HepG2 (cell line): ENCODE measurements around the gene OBSL1. TPM values are rescaled to one million over a fixed set of nuclear protein-coding genes. Genes with fewer than 3 reads are reported as not detected.

Source experiments
- ATAC-seq: fragments of 200-7000 bp; cut with Tn5 transposase; 3 replicates; pipeline ENCODE4 v1.9.1; 2020; ENCODE audit warnings: mild to moderate bottlenecking, moderate library complexity
- BruUV-seq: library from RNA; stranded (reverse); fragments of 400-500 nt; replicated peaks from 2 replicates; lab custom pipeline; 2021; lab: Mats Ljungman, UMichigan
- CTCF ChIA-PET: fragments of 300-600 bp; formaldehyde crosslinking; extraction: SDS; loops from one replicate; lab custom pipeline; 2021; ENCODE audit warnings: low total read pairs, inconsistent platforms, low intra/inter-chr PET ratio; lab: Yijun Ruan, JAX
- POLR2A ChIA-PET: fragments of 350-600 bp; sonication (Branson Sonifier 250); formaldehyde crosslinking; loops from one replicate; lab custom pipeline; 2020; ENCODE audit warnings: antibody characterized with exemption, inconsistent platforms; lab: Yijun Ruan, JAX
- DNase-seq: peaks from one replicate; pipeline ENCODE4 v3.0.0-alpha.2; 2015; ENCODE audit warnings: low spot score
- FAIRE-seq: peaks from 3 replicates; lab custom pipeline; 2011; peaks lifted over from hg19 to GRCh38; lab: Jason Lieb, UNC
- H2AFZ ChIP-seq: one replicate; pipeline ENCODE4 v1.6.1; 2011; ENCODE audit warnings: low read length, inconsistent platforms
- H3K27ac ChIP-seq: fragments of 300-600 bp; 3 replicates; pipeline ENCODE4 v1.8.0; 2011; ENCODE audit warnings: mixed run types, mild to moderate bottlenecking, mixed read lengths, low read length, inconsistent platforms; ENCODE audit not compliant: insufficient read depth; ENCODE audit errors: extremely low read length
- H3K27me3 ChIP-seq, 2 experiments: fragments of 200-600 bp in 1 of 2; 2 replicates in 1 of 2; 3 replicates in 1 of 2; pipeline versions ENCODE4 v1.6.0 to v1.8.0; 2011; ENCODE audit warnings: low read length in 2 of 2, mild to moderate bottlenecking in 2 of 2, moderate library complexity in 2 of 2, inconsistent platforms in 1 of 2; ENCODE audit not compliant: insufficient read depth in 2 of 2, control insufficient read depth in 1 of 2
- H3K36me3 ChIP-seq, 2 experiments: fragments of 200-600 bp in 1 of 2; replicated peaks in 1 of 2; 2 replicates in 1 of 2; 3 replicates in 1 of 2; pipeline versions ENCODE4 v1.5.1 to v1.8.0; 2011; ENCODE audit warnings: low read length in 2 of 2, inconsistent platforms in 1 of 2; ENCODE audit not compliant: insufficient read depth in 2 of 2, control insufficient read depth in 1 of 2
- H3K4me1 ChIP-seq: 2 replicates; pipeline ENCODE4 v1.5.1; 2012; ENCODE audit warnings: low read length, inconsistent platforms; ENCODE audit not compliant: insufficient read depth
- H3K4me2 ChIP-seq: 2 replicates; pipeline ENCODE4 v1.6.0; 2011; ENCODE audit warnings: low read depth, low read length, inconsistent platforms
- H3K4me3 ChIP-seq, 3 experiments: fragments of 200-600 bp in 1 of 3; sonication (generic), shearing (Covaris generic) in 1 of 3; replicated peaks in 1 of 3; 2 replicates each; pipeline ENCODE4 v1.5.1; 2011 to 2016; ENCODE audit warnings: low read length in 3 of 3, inconsistent platforms in 2 of 3, low read depth in 2 of 3, mild to moderate bottlenecking in 2 of 3, control low read depth in 1 of 3, mixed read lengths in 1 of 3; ENCODE audit not compliant: insufficient read depth in 1 of 3
- H3K79me2 ChIP-seq: one replicate; pipeline ENCODE4 v1.6.1; 2011; ENCODE audit warnings: low read length, inconsistent platforms; ENCODE audit not compliant: insufficient read depth
- H3K9ac ChIP-seq: 2 replicates; pipeline ENCODE4 v1.6.0; 2011; ENCODE audit warnings: mild to moderate bottlenecking, low read depth, low read length, inconsistent platforms; ENCODE audit not compliant: insufficient read depth
- H3K9me3 ChIP-seq: 2 replicates; pipeline ENCODE4 v1.5.1; 2012; ENCODE audit warnings: mild to moderate bottlenecking, low read length
- H4K20me1 ChIP-seq: 2 replicates; pipeline ENCODE4 v1.6.0; 2011; ENCODE audit warnings: inconsistent platforms, mild to moderate bottlenecking, low read length, moderate library complexity; ENCODE audit not compliant: insufficient read depth
- AGO2 ChIP-seq: fragments of 200-400 bp; formaldehyde crosslinking; optimal IDR thresholded peaks from 2 replicates; pipeline ENCODE3; 2017; ENCODE audit warnings: mild to moderate bottlenecking, low read depth, low read length, moderate library complexity
- FOXA1 ChIP-seq, 2 experiments: fragments of 450-650 bp in 1 of 2; sonication (generic) in 1 of 2; formaldehyde crosslinking in 1 of 2; IDR thresholded peaks; 2 replicates each; pipeline versions ENCODE4 v1.4.0 to v1.6.1; 2016 to 2020; ENCODE audit warnings: missing genetic modification reagents in 1 of 2
- FOXJ3 ChIP-seq: sonication (generic); formaldehyde crosslinking; IDR thresholded peaks from 2 replicates; pipeline ENCODE4 v1.4.0; 2020; ENCODE audit warnings: missing genetic modification reagents, mild to moderate bottlenecking, borderline replicate concordance
- MXD4 ChIP-seq: IDR thresholded peaks from 2 replicates; pipeline ENCODE4 v1.6.1; 2016; ENCODE audit warnings: mild to moderate bottlenecking, missing biosample characterization, missing genetic modification reagents
- RBFOX2 ChIP-seq: fragments of 200-400 bp; formaldehyde crosslinking; IDR thresholded peaks from 2 replicates; pipeline ENCODE4 v1.6.1; 2017; ENCODE audit warnings: low read depth, mild to moderate bottlenecking, low read length
- ZNF282 ChIP-seq: fragments of 450-650 bp; IDR thresholded peaks from 2 replicates; pipeline ENCODE4 v1.6.1; 2018; ENCODE audit not compliant: partially characterized antibody
- ZNF331 ChIP-seq: sonication (generic); formaldehyde crosslinking; IDR thresholded peaks from 2 replicates; pipeline ENCODE4 v1.4.0; 2020; ENCODE audit warnings: missing genetic modification reagents
- ZNF333 ChIP-seq: sonication (generic); formaldehyde crosslinking; IDR thresholded peaks from 2 replicates; pipeline ENCODE4 v1.4.0; 2020; ENCODE audit warnings: mild to moderate bottlenecking, missing genetic modification reagents, borderline replicate concordance
- ZNF33A ChIP-seq: sonication (generic); formaldehyde crosslinking; IDR thresholded peaks from 2 replicates; pipeline ENCODE4 v1.5.1; 2020; ENCODE audit warnings: missing genetic modification reagents, mild to moderate bottlenecking, moderate library complexity, borderline replicate concordance
- ZNF431 ChIP-seq: sonication (generic); formaldehyde crosslinking; IDR thresholded peaks from 2 replicates; pipeline ENCODE4 v1.9.0; 2022; ENCODE audit warnings: missing genetic modification reagents, low read depth, mild to moderate bottlenecking, borderline replicate concordance
- ZNF747 ChIP-seq: sonication (generic); formaldehyde crosslinking; IDR thresholded peaks from 2 replicates; pipeline ENCODE4 v1.8.1; 2023; ENCODE audit warnings: missing genetic modification reagents, mild to moderate bottlenecking, borderline replicate concordance
- WGBS: methylation state at CpG from one replicate; pipeline ENCODE4 v1.1.6; 2017; ENCODE audit warnings: low lambda C conversion rate; 5-methylcytosine and 5-hydroxymethylcytosine counted together
- in situ Hi-C: cut with HindIII; loops from 2 replicates; pipeline ENCODE4 v1.10.0; 2017; ENCODE audit warnings: low pct_unique_long_range_greater_than_20kb; ENCODE audit not compliant: extremely low pct_ligation_motif_present
- intact Hi-C: fragments of 100-400 bp; cut with micrococcal nuclease; formaldehyde crosslinking; loops from one replicate; pipeline ENCODE4 v1.10.0; 2022; ENCODE audit not compliant: unreplicated experiment
- polyA plus RNA-seq, 8 experiments: library from polyadenylated mRNA; depleted of rRNA in 3 of 8; stranded (reverse) in 7 of 8; unstranded in 1 of 8; fragments of >200 nt; fragmentation: Illumina TruSeq in 4 of 8; extraction: Trizol in 4 of 8; gene quantifications; 2 replicates each; pipeline versions ENCODE4 v1.2.1 to v1.2.3, GENCODE V29; 2011 to 2016; ENCODE audit warnings: low read depth in 4 of 8, missing spikeins in 1 of 8, mixed read lengths in 1 of 8; ENCODE audit not compliant: insufficient read depth in 1 of 8
- total RNA-seq, 5 experiments: library from RNA; depleted of rRNA; stranded (reverse); fragments of >200 nt; fragmentation: Illumina TruSeq; extraction: Trizol; gene quantifications; 2 replicates each; pipeline ENCODE4 v1.2.3, GENCODE V29; 2016; ENCODE audit warnings: low read depth in 1 of 5
- TF ChIP-seq, protein P1 (sequence below): fragments of 450-650 bp; IDR thresholded peaks from 2 replicates; pipeline ENCODE4 v1.6.1; 2016

The OBSL1 gene
- total and polyA plus RNA-seq, 2 of the 13 experiments (the other 11 are each of a cell fraction or from before 2014, with no cell fraction given): 86.7 to 218 TPM

DNA sequence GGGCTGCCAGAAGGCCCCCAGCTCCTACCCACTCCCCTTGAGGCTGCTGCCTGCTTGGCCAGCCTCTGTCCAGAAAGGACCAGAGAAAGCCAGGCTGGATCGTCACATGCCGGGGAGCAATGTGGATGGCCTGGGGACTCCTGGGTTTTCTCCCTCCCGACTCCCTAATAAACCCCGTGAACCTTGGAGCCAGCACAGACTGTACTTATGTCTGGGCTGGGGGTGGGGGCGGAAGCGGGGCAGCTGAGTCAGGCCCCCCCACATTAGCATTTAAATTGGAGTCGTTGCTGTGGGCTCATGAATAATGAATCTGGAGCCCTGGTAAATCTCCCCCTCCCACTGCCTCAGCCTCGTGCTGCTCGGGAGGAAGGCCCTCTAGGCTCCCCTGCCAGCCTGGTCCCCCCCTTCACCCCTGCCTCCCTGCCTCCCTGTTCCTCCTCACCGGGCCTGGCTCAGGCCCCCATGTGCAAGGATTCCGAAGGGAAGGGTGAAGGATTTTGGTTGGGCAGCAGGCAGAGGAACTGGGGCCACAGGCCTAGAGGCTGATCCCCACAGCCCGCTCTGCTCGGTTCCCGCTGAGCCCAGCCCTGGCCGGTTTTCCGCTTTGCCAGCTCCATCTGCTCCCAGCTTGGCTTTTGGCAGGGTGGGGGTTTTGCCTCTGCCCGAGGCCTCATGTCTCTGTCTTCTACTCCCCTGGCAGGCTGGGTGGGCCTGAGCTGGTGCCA, 64.4 kb downstream of the OBSL1 start (continued):
- TF ChIP-seq ZNF431 (no peak), ZNF747 (no peak), MXD4 (CRISPR knock-in tag) (no peak), ZNF282 (no peak), ZNF33A (CRISPR knock-in tag) (no peak), FOXJ3 (CRISPR knock-in tag) (no peak), ZNF331 (CRISPR knock-in tag) (0 out of 2 replicates have a peak, but pooled peaks have one; percentile 41), AGO2 (peak; percentile 73), ZNF333 (CRISPR knock-in tag) (no peak), FOXA1 (IDR thresholded peaks at IDR 0.05) (no peak), FOXA1 (CRISPR knock-in tag; IDR thresholded peaks at IDR 0.05) (no peak)

DNA sequence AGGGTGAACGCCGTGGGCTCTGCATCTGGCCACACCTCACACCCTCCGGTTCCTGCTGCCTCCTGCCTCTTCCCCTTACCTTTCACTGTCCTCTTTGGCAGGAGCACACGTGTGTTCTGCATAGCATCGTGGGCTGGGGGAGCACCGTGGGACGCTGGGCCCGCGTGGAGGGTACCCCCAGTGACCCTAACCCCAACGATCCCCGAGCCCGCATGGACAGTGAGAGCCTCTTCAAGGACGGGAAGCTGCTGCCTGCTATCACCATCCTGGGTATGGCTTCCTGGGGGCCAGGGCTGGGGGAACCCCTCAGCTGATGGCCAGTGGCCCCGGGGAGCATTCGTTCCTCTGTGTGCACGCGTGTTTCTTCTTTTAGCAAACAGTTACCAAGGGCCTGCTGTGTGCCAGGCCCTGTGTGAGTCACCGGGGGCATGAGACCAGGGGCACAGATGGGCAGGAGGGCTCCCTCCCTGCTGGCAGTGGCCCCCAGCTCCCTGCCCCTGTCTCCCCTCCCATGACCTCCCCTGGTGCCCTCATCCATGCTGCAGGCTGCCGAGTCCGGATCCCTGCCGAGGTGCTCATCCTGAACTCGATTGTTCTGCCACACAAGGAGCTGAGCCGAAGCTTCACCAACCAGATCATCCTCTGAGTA, 65.1 kb downstream of the OBSL1 start:
- Histone ChIP-seq H3K79me2 (no peaks in the 10 kb centered on the region), H3K9me3 (no peaks in the 10 kb centered on the region), H2AFZ (no peak overlapping the region), H3K27ac (no peak overlapping the region), H3K36me3 (peaks cover 15 to 29% of the 10 kb centered on the region in 2 experiments), H4K20me1 (no peaks in the 10 kb centered on the region), H3K4me3 (no peak overlapping the region), H3K9ac (no peak overlapping the region), H3K27me3 (peaks cover 0 to 5% of the 10 kb centered on the region in 2 experiments; a peak in 3 of 5 replicates), H3K4me2 (no peak overlapping the region), H3K4me1 (peaks cover 21% of the 10 kb centered on the region)
- in situ Hi-C loops (no loop called here), intact Hi-C loops (no loop called here)
- WGBS: 93% methylated on average over 17 of the region's 23 CpGs
- BruUV-seq: no TSS peak
- POLR2A ChIA-PET: no interaction called here
- TF ChIP-seq, protein P1, sequence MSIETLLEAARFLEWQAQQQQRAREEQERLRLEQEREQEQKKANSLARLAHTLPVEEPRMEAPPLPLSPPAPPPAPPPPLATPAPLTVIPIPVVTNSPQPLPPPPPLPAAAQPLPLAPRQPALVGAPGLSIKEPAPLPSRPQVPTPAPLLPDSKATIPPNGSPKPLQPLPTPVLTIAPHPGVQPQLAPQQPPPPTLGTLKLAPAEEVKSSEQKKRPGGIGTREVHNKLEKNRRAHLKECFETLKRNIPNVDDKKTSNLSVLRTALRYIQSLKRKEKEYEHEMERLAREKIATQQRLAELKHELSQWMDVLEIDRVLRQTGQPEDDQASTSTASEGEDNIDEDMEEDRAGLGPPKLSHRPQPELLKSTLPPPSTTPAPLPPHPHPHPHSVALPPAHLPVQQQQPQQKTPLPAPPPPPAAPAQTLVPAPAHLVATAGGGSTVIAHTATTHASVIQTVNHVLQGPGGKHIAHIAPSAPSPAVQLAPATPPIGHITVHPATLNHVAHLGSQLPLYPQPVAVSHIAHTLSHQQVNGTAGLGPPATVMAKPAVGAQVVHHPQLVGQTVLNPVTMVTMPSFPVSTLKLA: no peak
- 0 out of 2 replicates have a peak, but pooled peaks have one; percentile 22 for TF ChIP-seq RBFOX2
- DNase-seq: no peak
- no peak for ATAC-seq
- FAIRE-seq: no peak
- CTCF ChIA-PET: no interaction called here
